IPS-NIHi11 (cell line): ENCODE results near the gene ZIC2.
A peak's percentile ranks its signal among the peaks of the same experiment; 100 is the strongest.

Source experiments
- DNase-seq: peaks from one replicate; pipeline ENCODE4 v3.0.0; 2012; ENCODE audit warnings: mixed read lengths, low spot score

The ZIC2 gene

DNA sequence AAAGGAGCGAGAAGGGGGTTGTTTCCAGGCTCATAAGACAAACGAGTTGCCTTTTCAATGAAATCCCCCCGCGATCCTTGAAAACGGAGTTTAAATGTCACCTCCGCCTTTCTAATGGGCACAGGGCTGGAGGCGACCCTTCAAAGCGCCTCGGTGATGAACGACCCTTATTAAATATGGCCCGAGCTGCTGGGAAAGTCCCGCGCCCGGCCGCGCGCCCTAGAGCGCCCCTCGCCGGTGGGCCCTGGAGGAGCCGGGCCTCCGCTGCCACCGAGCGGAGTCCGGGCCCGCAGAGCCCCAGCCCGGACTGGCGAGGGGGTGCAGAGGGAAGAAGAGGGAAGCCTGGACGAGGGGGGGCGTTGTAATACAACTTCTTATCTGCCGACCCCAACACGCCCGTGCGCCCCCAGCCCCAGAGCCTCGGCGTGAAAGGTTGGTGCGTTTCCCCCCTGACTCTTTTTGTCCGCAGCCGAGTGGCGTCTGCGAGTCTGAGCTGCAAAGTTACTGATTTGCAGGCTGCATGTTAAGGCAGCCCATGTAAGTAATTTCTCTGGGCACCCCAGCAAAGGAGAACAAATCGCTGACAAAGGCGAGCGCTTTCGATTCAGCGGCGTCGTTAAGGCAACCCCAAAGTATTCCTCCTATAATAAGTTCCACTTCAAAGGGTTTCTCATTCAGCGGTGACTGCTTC, 21.9 kb upstream of the ZIC2 start:
- peak; percentile 56 for DNase-seq

GRCh38 chr13:99960663-99961311, 20.8 kb upstream of the ZIC2 start:
- no peak for DNase-seq

DNA sequence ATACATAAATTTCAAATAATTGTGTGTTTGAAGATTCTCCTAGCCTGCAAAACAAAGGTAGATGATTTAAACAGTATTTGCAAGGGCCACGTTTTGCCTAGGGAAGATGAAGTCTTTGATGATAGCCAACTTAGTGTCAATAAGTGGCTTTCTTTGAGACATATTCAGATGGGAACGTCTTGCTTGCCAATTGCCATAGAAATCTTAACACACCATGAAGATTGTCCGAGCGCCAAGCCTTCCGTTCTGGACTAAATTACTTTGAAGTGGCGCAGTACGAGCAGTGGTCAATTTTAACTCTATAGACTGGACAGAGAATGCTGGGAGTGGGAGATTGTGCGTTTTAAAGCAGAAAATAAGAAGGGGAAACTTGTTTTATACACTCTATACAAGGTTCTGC, 19.9 kb upstream of the ZIC2 start:
- no peak for DNase-seq

DNA sequence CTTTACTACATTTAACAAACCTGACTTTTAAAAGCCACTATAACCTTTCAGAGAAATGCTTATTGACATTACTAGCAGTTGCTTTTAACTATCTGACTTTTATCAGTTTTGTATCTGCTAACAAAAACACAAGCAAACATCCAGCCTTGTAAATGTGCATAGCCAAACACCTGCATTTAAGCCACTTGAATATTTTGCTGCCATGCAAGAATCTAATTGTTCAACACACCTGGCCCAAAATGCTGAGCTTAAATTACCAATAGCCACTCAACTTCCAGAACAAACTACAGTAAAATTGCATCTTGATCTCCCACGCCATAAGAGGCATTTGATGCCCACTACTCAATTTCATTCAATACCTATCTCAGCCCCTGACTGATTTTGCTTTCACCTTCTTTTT, 19.3 kb upstream of the ZIC2 start:
- DNase-seq, result no peak

GRCh38 chr13:99963816-99964339, 17.7 kb upstream of the ZIC2 start:
- DNase-seq, result no peak

- no peak for DNase-seq
Observed at GRCh38 chr13:99965329-99966000, 16.1 kb upstream of the ZIC2 start.

GRCh38 chr13:99966064-99966805, 15.3 kb upstream of the ZIC2 start:
- no peak for DNase-seq

DNA sequence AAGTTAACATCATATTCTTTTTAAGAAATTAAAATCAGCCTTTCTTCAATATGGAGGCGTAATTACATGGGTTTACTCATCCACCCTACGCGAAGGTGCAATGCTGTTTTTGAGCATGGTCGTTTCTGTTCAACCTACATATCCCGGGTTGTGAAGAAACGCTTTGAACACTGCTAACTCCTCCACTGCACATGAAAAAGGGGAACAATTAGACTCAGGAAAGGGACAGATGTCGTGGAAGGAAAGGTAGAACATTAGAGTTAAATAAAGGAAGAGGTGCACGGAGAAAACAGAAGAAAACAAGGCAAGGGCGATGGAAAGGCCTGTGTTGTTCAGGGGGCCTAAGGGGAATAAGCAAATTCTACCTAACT, 14.1 kb upstream of the ZIC2 start:
- no peak for DNase-seq

- DNase-seq, result no peak
Observed at GRCh38 chr13:99967869-99968520, 13.6 kb upstream of the ZIC2 start.

DNA sequence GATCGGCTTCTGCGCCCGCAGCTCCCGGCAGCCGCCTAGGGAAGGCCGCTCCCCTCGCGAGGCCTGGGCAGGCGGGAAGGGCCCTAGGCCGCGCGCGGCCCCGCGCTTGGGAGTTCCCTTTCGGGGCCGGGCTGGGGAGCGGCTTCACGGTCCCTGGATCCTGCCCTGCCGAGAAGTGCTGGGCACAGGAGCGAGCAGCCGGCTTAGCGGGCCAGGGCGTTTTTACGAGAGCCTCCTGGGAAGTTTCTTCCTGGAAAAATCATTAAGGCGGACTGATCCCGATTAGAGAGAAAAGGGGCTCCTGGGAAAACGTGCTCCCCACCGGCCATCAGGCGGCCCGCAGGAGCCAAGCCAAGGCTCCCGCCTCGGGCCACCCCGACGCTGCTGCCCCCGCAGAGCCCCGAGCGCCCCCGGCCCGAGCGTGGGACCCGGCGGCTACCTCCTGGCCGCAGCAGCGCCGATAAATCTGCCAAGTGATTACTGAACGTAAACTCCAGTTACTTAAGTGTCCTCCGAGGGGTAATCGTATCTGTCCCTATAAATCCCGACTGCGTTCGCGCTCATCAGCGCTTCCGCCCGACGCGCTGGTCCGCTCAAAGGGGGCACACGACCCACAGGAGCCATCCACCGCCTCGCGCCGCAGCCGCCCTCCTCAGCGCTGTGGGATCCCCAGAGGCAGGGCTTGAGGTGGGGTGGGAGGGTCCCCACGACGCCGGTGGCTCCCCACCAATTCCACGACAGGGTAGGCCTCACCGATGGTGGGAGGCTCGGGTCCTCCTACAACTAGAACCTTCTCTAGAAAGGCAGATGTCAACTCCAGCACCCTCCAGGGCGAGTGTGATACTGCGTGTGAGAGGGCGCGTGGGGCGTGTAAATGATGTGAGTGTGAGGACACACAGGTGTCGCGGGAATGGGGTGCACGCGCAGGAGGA, 12.8 kb upstream of the ZIC2 start:
- no peak for DNase-seq

GRCh38 chr13:99969453-99969918, 12.1 kb upstream of the ZIC2 start:
- no peak for DNase-seq

DNA sequence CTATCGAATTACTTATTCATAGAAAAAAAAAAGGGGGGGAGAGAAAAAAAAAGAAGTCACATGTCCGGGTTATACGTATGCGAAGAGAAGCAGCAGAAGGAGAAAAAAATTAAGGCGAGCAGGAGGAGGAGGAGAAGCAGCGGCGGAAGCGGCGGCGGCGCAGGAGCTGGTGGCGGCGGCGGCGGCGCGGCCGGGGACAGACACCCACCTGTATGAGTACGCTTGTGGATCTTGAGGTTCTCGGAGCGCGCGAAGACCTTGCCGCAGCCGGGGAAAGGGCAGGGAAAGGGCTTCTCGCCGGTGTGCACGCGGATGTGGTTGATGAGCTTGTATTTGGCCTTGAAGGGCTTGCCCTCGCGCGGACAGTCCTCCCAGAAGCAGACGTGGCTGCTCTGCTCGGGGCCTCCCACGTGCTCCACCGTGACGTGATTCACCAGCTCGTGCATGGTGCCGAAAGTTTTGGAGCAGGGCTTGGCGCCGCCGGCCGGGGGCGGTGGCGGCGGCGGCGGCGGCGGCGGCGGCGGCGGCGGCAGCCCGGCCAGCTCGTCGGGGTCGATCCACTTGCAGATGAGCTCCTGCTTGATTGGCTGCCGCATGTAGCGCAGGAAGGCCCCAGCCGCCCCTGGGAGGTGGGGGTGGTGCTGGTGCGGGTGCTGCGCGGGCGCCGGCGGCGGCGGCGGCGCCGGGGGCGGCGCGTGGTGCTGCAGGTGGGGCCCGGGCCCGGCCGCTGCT, 11.5 kb upstream of the ZIC2 start:
- peak; percentile 83 for DNase-seq

GRCh38 chr13:99970651-99971575, 10.7 kb upstream of the ZIC2 start:
- peak; percentile 64 for DNase-seq

GRCh38 chr13:99971576-99972189, 9.9 kb upstream of the ZIC2 start, which contains the start of gene ZIC5:
Gene ZIC5, minus strand, starts transcription at chr13:99971767. Its CDS starts 164 bp downstream, at chr13:99971603.
- DNase-seq, result no peak

GRCh38 chr13:99972190-99972731, 9.3 kb upstream of the ZIC2 start:
- no peak for DNase-seq

DNA sequence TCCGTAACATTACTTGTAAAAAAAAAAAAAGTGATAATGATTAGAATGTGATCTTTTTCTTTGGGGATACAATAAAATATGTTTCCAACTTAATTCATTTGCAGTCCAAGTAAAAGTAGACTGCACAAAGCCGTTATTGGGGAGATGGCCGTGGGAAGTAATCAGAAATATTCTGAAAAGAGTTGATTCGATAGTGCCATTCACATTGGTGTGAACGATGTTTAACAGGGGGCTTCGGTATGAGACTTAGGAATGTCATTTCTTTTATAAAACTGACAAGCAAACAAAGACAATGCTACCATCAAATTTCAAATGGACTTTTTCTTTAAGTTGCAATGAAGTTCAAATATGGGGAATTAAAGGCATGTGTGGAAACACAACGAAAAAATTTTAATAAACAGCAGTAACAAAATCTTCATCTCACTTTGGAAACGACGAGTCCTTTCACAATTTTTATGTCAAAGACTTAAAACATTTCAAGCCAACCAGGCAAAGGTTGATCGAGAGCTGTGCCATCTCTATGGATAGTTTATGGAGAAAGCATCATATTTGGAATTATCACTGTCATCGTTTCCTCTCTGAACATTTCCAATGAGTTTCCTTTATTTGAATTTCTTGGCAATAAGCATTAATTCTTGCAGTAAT, 8.3 kb upstream of the ZIC2 start:
- no peak for DNase-seq

DNA sequence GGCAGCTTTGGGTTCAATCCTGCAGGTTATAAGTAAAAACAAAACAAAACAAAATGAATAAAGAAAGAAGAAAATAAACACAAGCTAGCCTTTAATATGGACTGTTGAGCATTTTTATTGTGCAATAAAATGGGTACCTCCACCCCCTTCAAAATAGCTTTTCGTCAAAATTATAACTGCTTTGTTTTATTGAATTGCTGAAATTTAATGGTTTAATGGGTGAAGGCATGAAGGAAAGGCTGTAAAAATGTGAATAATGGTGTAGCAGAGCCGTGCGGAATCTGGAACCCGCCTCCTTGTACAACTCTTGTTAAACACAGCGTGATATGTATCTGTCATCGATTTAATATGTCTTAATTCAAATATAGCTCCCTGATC, 7.8 kb upstream of the ZIC2 start:
- DNase-seq, result no peak
